Measurements from ENCODE around the gene CNOT11. TPM values are rescaled to one million over a fixed set of nuclear protein-coding genes. Genes with fewer than 3 reads are reported as not detected.

The CNOT11 gene
- total and polyA plus RNA-seq, 2 of the 4 experiments (the other 2 are of a cell fraction), result 36.4 to 55.8 TPM

- Histone ChIP-seq H3K56ac (ENCODE audit: extremely low read depth, insufficient read depth, low read length) (no peak overlapping the region), H3K9me1 (ENCODE audit: insufficient read depth, low read length) (peaks cover 14% of the 10 kb centered on the region), H3K4ac (ENCODE audit: low read depth, low read length) (no peak overlapping the region), H3K4me1 (ENCODE audit: control insufficient read depth, insufficient read depth, low read length) (peaks cover 6% of the 10 kb centered on the region), H3K9ac (ENCODE audit: low read depth, low read length) (no peak overlapping the region), H2AK5ac (ENCODE audit: low read depth, low read length) (no peak overlapping the region), H3K9me3 (ENCODE audit: control insufficient read depth, insufficient read depth, low read length) (no peaks in the 10 kb centered on the region), H2BK20ac (ENCODE audit: low read depth, low read length) (no peak overlapping the region), H2AFZ (replicated peaks; ENCODE audit: low read length, poor library complexity) (no peak overlapping the region), H3K27ac (ENCODE audit: insufficient read depth, low read length) (no peak overlapping the region), H3K18ac (ENCODE audit: low read depth, low read length) (no peak overlapping the region), H4K20me1 (ENCODE audit: insufficient read depth, low read length) (peaks cover 77% of the 10 kb centered on the region), H3K79me1 (ENCODE audit: low read depth in 1 of 2, low read length in 2 of 2) (peaks cover 28 to 86% of the 10 kb centered on the region in 2 experiments), H2BK5ac (ENCODE audit: low read depth, low read length, poor library complexity, severe bottlenecking) (no peak overlapping the region), H3K4me2 (ENCODE audit: low read depth, low read length) (no peak overlapping the region), H3K23ac (ENCODE audit: low read depth, low read length) (no peak overlapping the region), H3K4me3 (ENCODE audit: insufficient read depth, low read depth, low read length) (no peak overlapping the region), H3K36me3 (ENCODE audit: control insufficient read depth, insufficient read depth, low read length) (peaks cover 3% of the 10 kb centered on the region; the same call in 1 of the 2 replicates), H2BK15ac (ENCODE audit: low read depth, low read length) (no peak overlapping the region), H3K27me3 (ENCODE audit: control insufficient read depth, insufficient read depth, low read length) (no peaks in the 10 kb centered on the region), H3K14ac (replicated peaks; ENCODE audit: low read depth, low read length) (no peak overlapping the region), H4K5ac (ENCODE audit: low read depth, low read length) (no peak overlapping the region), H4K8ac (ENCODE audit: low read depth in 2 of 2, low read length in 2 of 2) (no peak overlapping the region), H4K91ac (ENCODE audit: insufficient read depth, low read depth, low read length) (no peak overlapping the region), H2AK9ac (replicated peaks; ENCODE audit: low read depth, low read length, poor library complexity) (no peak overlapping the region), H2BK120ac (ENCODE audit: low read depth, low read length) (no peak overlapping the region)
- intact Hi-C loops (cut with micrococcal nuclease), result no loop called here
- TF ChIP-seq SMC3 (IDR thresholded peaks at IDR 0.05; ENCODE audit: low read depth, low read length), result no peak
- TF ChIP-seq CHD1 (IDR thresholded peaks at IDR 0.05; ENCODE audit: low read depth, low read length), result no peak
- TF ChIP-seq MAZ (IDR thresholded peaks at IDR 0.05; ENCODE audit: borderline replicate concordance, low read depth, low read length), result no peak
- TF ChIP-seq, protein P1, sequence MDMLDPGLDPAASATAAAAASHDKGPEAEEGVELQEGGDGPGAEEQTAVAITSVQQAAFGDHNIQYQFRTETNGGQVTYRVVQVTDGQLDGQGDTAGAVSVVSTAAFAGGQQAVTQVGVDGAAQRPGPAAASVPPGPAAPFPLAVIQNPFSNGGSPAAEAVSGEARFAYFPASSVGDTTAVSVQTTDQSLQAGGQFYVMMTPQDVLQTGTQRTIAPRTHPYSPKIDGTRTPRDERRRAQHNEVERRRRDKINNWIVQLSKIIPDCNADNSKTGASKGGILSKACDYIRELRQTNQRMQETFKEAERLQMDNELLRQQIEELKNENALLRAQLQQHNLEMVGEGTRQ (IDR thresholded peaks at IDR 0.05; ENCODE audit: low read depth, low read length), result no peak
- no peak for TF ChIP-seq RFX5 (IDR thresholded peaks at IDR 0.05; ENCODE audit: low read depth, low read length)
- no peak for TF ChIP-seq CEBPB (IDR thresholded peaks at IDR 0.05; ENCODE audit: low read depth, low read length)
- no peak for TF ChIP-seq RAD21 (IDR thresholded peaks at IDR 0.05; ENCODE audit: low read length)
- no peak for TF ChIP-seq MXI1 (IDR thresholded peaks at IDR 0.05; ENCODE audit: borderline replicate concordance, low read depth, low read length)
- TF ChIP-seq NFE2L2 (IDR thresholded peaks at IDR 0.05; ENCODE audit: low read depth, low read length), result no peak
- no peak for TF ChIP-seq RCOR1 (IDR thresholded peaks at IDR 0.05; ENCODE audit: insufficient replicate concordance, low read length)
- TF ChIP-seq POLR2A (IDR thresholded peaks at IDR 0.05; ENCODE audit: low read depth, low read length), result no peak
- TF ChIP-seq, protein P2, sequence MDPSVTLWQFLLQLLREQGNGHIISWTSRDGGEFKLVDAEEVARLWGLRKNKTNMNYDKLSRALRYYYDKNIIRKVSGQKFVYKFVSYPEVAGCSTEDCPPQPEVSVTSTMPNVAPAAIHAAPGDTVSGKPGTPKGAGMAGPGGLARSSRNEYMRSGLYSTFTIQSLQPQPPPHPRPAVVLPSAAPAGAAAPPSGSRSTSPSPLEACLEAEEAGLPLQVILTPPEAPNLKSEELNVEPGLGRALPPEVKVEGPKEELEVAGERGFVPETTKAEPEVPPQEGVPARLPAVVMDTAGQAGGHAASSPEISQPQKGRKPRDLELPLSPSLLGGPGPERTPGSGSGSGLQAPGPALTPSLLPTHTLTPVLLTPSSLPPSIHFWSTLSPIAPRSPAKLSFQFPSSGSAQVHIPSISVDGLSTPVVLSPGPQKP (IDR thresholded peaks at IDR 0.05; ENCODE audit: borderline replicate concordance, low read depth, low read length), result no peak
- no peak for TF ChIP-seq FOS (IDR thresholded peaks at IDR 0.05; ENCODE audit: low read depth, low read length)
- TF ChIP-seq CTCF (conservative IDR thresholded peaks at IDR 0.05; ENCODE audit: low read depth, low read length), result no peak
- WGBS, 2 experiments (ENCODE audit: extremely low coverage in 2 of 2, insufficient read length in 1 of 2), result no CpG with 5 or more reads among the region's 1 CpG
- CTCF ChIA-PET, result no interaction called here
- ATAC-seq (ENCODE audit: low read depth) (no peak), DNase-seq (no peak)
- in situ Hi-C loops (cut with MboI; ENCODE audit: low sequenced_read_pairs), result no loop called here
- BruUV-seq (replicated peaks), result no TSS peak
- POLR2A ChIA-PET (ENCODE audit: unreplicated experiment), result no interaction called here
- dilution Hi-C loops (cut with HindIII; ENCODE audit: low sequenced_read_pairs, unreplicated experiment), result no loop called here
These were observed 47.5 kb downstream of the CNOT11 start for GRCh38 chr2:101300164-101300563.
